ENCODE results near the gene DNAH7.
"Not testable (repeated sequence)": the region's sequence is repeated elsewhere in the genome, so short reads cannot be mapped to it uniquely, and the experiment has no call there.

The DNAH7 gene

GRCh38 chr2:196068271-196069209 is at the start of gene DNAH7:
Gene DNAH7, minus strand, starts transcription at chr2:196068837. Its CDS starts 126 bp downstream, at chr2:196068711.
- DNase-seq, result peak; percentile 63

GRCh38 chr2:196117214-196117705 is 48.6 kb upstream of the DNAH7 start:
- no peak for DNase-seq

- DNase-seq, result no peak
Measured at GRCh38 chr2:196113061-196113974, 44.7 kb upstream of the DNAH7 start.

- DNase-seq, result no peak
Measured at GRCh38 chr2:196112418-196113034, 43.9 kb upstream of the DNAH7 start.

- no peak for DNase-seq
Measured at GRCh38 chr2:196108604-196109003, 40.0 kb upstream of the DNAH7 start.

- DNase-seq, result no peak
Measured at GRCh38 chr2:196105951-196106350, 37.3 kb upstream of the DNAH7 start.

GRCh38 chr2:196104066-196104465 is 35.4 kb upstream of the DNAH7 start:
- DNase-seq, result no peak

- no peak for DNase-seq
Measured at GRCh38 chr2:196103626-196104025, 35.0 kb upstream of the DNAH7 start.

- DNase-seq, result no peak
Measured at GRCh38 chr2:196101325-196101991, 32.8 kb upstream of the DNAH7 start.

- no peak for DNase-seq
Measured at GRCh38 chr2:196099916-196100315, 31.3 kb upstream of the DNAH7 start.

GRCh38 chr2:196097864-196098660 is 29.4 kb upstream of the DNAH7 start:
- DNase-seq, result no peak

GRCh38 chr2:196096982-196097745 is 28.5 kb upstream of the DNAH7 start:
- DNase-seq, result no peak

GRCh38 chr2:196096264-196096663 is 27.6 kb upstream of the DNAH7 start:
- DNase-seq, result no peak

- DNase-seq, result not testable (repeated sequence)
Measured at GRCh38 chr2:196089448-196089847, 20.8 kb upstream of the DNAH7 start.

GRCh38 chr2:196088203-196088602 is 19.6 kb upstream of the DNAH7 start:
- DNase-seq, result no peak

- no peak for DNase-seq
Measured at GRCh38 chr2:196086517-196087368, 18.1 kb upstream of the DNAH7 start.

- DNase-seq, result no peak
Measured at GRCh38 chr2:196083601-196084000, 15.0 kb upstream of the DNAH7 start.

GRCh38 chr2:196080526-196080925 is 11.9 kb upstream of the DNAH7 start:
- DNase-seq, result no peak

- DNase-seq, result no peak
Measured at GRCh38 chr2:196079052-196079451, 10.4 kb upstream of the DNAH7 start.

- no peak for DNase-seq
Measured at GRCh38 chr2:196077821-196078220, 9.2 kb upstream of the DNAH7 start.

Measured in NCI-H1105 (cell line).